ENCODE results near the gene FLT4. TPM values are rescaled to one million over a fixed set of nuclear protein-coding genes. Genes with fewer than 3 reads are reported as not detected.

FLT4 gene
- polyA plus RNA-seq, 2 of the 4 experiments (the other 2 are of a cell fraction), result 2.0 to 2.6 TPM

GRCh38 chr5:180623844-180624243 lies 25.6 kb downstream of the FLT4 start:
- ATAC-seq (no peak), FAIRE-seq (no peak), DNase-seq (ENCODE audit: low read depth in 1 of 2, low spot score in 1 of 2) (no peak)
- Histone ChIP-seq H3K4me2 (no peak overlapping the region), H3K27ac (no peak overlapping the region), H3K4me1 (no peaks in the 10 kb centered on the region), H3K9me3 (no peaks in the 10 kb centered on the region), H3K4me3 (no peak overlapping the region)
- CTCF ChIA-PET, result interaction anchor here (1.6 kb wide), 1 partner anchor 18 kb away, joined by 5 read pairs; no protein-coding TSS in a partner anchor
- TF ChIP-seq BCL3 (IDR thresholded peaks at IDR 0.05), result no peak
- TF ChIP-seq POLR2A (IDR thresholded peaks at IDR 0.05; ENCODE audit: low read length), result no peak
- TF ChIP-seq SMC3 (IDR thresholded peaks at IDR 0.05), result no peak
- TF ChIP-seq CHD2 (IDR thresholded peaks at IDR 0.05; ENCODE audit: low read length, partially characterized antibody), result no peak
- TF ChIP-seq HDAC2 (IDR thresholded peaks at IDR 0.05), result no peak
- TF ChIP-seq MAFK (IDR thresholded peaks at IDR 0.05; ENCODE audit: partially characterized antibody), result no peak
- TF ChIP-seq HOXA7 (CRISPR knock-in tag; IDR thresholded peaks at IDR 0.05), result no peak
- TF ChIP-seq RCOR1 (IDR thresholded peaks at IDR 0.05; ENCODE audit: low read depth, low read length), result no peak
- no peak for TF ChIP-seq FOXS1 (CRISPR knock-in tag; IDR thresholded peaks at IDR 0.05)
- no peak for TF ChIP-seq EHMT2 (IDR thresholded peaks at IDR 0.05; ENCODE audit: low read depth)
- no peak for TF ChIP-seq CHD4 (IDR thresholded peaks at IDR 0.05; ENCODE audit: borderline replicate concordance)
- no peak for TF ChIP-seq RFX5 (IDR thresholded peaks at IDR 0.05)
- TF ChIP-seq ESRRA (IDR thresholded peaks at IDR 0.05; ENCODE audit: borderline replicate concordance, low read length), result no peak
- POLR2A ChIA-PET, result no interaction called here
- WGBS (ENCODE audit: missing lambda C conversion rate), result 92% methylated on average over 15 of the region's 15 CpGs

GRCh38 chr5:180623411-180623834 lies 26.0 kb downstream of the FLT4 start:
- 92% methylated on average over 8 of the region's 10 CpGs for whole genome bisulfite sequencing (ENCODE audit: missing lambda C conversion rate)
- Histone ChIP-seq H3K27ac (no peak overlapping the region), H3K4me2 (no peak overlapping the region), H3K4me3 (no peak overlapping the region), H3K4me1 (no peaks in the 10 kb centered on the region), H3K9me3 (no peaks in the 10 kb centered on the region)
- DNase-seq (ENCODE audit: low read depth in 1 of 2, low spot score in 1 of 2) (no peak), FAIRE-seq (no peak), ATAC-seq (no peak)
- TF ChIP-seq CBX2 (IDR thresholded peaks at IDR 0.05; ENCODE audit: borderline replicate concordance, low read depth) (no peak), FOSB (CRISPR knock-in tag; IDR thresholded peaks at IDR 0.05) (no peak), ZC3H11A (IDR thresholded peaks at IDR 0.05) (no peak), EHMT2 (IDR thresholded peaks at IDR 0.05; ENCODE audit: low read depth) (no peak), ZSCAN20 (CRISPR knock-in tag; IDR thresholded peaks at IDR 0.05) (no peak), ZNF302 (CRISPR knock-in tag; IDR thresholded peaks at IDR 0.05) (no peak)
- CTCF ChIA-PET, result interaction anchor here (1.6 kb wide), 1 partner anchor 18 kb away, joined by 5 read pairs; no protein-coding TSS in a partner anchor
- POLR2A ChIA-PET, result no interaction called here

GRCh38 chr5:180622910-180623309 lies 26.5 kb downstream of the FLT4 start:
- Histone ChIP-seq H3K27ac (no peak overlapping the region), H3K4me3 (no peak overlapping the region), H3K4me1 (no peaks in the 10 kb centered on the region), H3K9me3 (no peaks in the 10 kb centered on the region), H3K4me2 (no peak overlapping the region)
- CTCF ChIA-PET, result interaction anchor here (1.3 kb wide), 1 partner anchor 9 kb away, joined by 3 read pairs; no protein-coding TSS in a partner anchor
- no peak for DNase-seq (ENCODE audit: low read depth in 1 of 2, low spot score in 1 of 2)
- TF ChIP-seq CHD2 (IDR thresholded peaks at IDR 0.05; ENCODE audit: low read length, partially characterized antibody) (no peak), BHLHE40 (IDR thresholded peaks at IDR 0.05; ENCODE audit: low read depth, low read length) (no peak), RAD21 (conservative IDR thresholded peaks at IDR 0.05 in 1 of 2, IDR thresholded peaks at IDR 0.05 in 1 of 2) (no peak), EP300 (IDR thresholded peaks at IDR 0.05) (no peak), HOXB13 (CRISPR knock-in tag; IDR thresholded peaks at IDR 0.05; ENCODE audit: low read depth) (no peak), ATOH8 (CRISPR knock-in tag; IDR thresholded peaks at IDR 0.05; ENCODE audit: low read depth) (no peak), NR3C1 (IDR thresholded peaks at IDR 0.05) (no peak), CEBPB (IDR thresholded peaks at IDR 0.05) (no peak)
- no peak for ATAC-seq
- 82% methylated on average over 5 of the region's 6 CpGs for WGBS (ENCODE audit: missing lambda C conversion rate)
- no peak for FAIRE-seq
- POLR2A ChIA-PET, result no interaction called here

Data from A549 (cell line).